Measurements from ENCODE around the gene AKR1C8.
"Not testable (repeated sequence)": the region's sequence is repeated elsewhere in the genome, so short reads cannot be mapped to it uniquely, and the experiment has no call there.

Gene AKR1C8

GRCh38 chr10:5194431-5194830 lies 9.5 kb upstream of the AKR1C8 start:
- Histone ChIP-seq H3K27ac (no peak overlapping the region), H3K4me3 (no peak overlapping the region)
- TF ChIP-seq, protein P1, sequence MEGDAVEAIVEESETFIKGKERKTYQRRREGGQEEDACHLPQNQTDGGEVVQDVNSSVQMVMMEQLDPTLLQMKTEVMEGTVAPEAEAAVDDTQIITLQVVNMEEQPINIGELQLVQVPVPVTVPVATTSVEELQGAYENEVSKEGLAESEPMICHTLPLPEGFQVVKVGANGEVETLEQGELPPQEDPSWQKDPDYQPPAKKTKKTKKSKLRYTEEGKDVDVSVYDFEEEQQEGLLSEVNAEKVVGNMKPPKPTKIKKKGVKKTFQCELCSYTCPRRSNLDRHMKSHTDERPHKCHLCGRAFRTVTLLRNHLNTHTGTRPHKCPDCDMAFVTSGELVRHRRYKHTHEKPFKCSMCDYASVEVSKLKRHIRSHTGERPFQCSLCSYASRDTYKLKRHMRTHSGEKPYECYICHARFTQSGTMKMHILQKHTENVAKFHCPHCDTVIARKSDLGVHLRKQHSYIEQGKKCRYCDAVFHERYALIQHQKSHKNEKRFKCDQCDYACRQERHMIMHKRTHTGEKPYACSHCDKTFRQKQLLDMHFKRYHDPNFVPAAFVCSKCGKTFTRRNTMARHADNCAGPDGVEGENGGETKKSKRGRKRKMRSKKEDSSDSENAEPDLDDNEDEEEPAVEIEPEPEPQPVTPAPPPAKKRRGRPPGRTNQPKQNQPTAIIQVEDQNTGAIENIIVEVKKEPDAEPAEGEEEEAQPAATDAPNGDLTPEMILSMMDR (IDR thresholded peaks at IDR 0.05) = no peak
- no peak for DNase-seq (ENCODE audit: low spot score)

DNA sequence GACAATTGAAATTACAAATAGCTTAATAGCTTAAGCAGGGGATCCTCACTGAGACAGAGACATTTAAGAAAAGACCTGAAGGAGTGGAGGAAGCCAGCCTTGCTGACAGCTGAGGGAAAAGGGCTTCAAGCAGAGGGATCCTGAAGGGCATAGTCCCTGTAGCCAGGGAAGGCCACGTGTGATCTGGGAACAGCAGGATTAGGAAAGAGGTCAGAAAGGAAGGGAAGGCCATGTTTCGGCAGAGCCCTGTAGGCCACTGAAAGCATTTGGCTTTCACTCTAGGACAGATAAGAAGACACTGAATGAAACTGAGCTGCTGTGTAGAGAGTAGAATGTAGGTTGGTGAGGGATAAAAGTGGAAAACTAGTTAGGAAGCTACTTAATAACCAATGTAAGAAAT lies 3.4 kb upstream of the AKR1C8 start:
- no peak overlapping the region for H3K27ac ChIP-seq
- no peak overlapping the region for H3K4me3 ChIP-seq
- TF ChIP-seq, protein P1 (IDR thresholded peaks at IDR 0.05) = no peak
- DNase-seq (ENCODE audit: low spot score) = no peak

GRCh38 chr10:5187867-5188266 lies 2.9 kb upstream of the AKR1C8 start:
- Histone ChIP-seq H3K27ac (no peak overlapping the region), H3K4me3 (no peak overlapping the region)
- DNase-seq (ENCODE audit: low spot score) = no peak
- TF ChIP-seq, protein P1 (IDR thresholded peaks at IDR 0.05) = no peak

- no peak overlapping the region for H3K27ac ChIP-seq
- no peak for DNase-seq (ENCODE audit: low spot score)
- TF ChIP-seq, protein P1 (IDR thresholded peaks at IDR 0.05) = no peak
- H3K4me3 ChIP-seq = no peak overlapping the region
Observed at GRCh38 chr10:5183923-5184322, 1.0 kb downstream of the AKR1C8 start.

DNA sequence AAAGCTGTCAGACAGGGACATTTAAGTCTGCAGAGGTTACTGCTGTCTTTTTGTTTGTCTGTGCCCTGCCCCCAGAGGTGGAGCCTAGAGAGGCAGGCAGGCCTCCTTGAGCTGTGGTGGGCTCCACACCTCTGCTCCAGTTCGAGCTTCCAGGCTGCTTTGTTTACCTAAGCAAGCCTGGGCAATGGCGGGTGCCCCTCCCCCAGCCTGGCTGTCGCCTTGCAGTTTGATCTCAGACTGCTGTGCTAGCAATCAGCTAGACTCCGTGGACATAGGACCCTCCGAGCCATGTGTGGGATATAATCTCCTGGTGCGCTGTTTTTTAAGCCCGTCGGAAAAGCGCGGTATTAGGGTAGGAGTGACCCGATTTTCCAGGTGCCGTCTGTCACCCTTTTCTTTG lies 4.4 kb downstream of the AKR1C8 start:
- H3K4me3 ChIP-seq; H3K27ac ChIP-seq; DNase-seq (ENCODE audit: low spot score): not testable (repeated sequence)

DNA sequence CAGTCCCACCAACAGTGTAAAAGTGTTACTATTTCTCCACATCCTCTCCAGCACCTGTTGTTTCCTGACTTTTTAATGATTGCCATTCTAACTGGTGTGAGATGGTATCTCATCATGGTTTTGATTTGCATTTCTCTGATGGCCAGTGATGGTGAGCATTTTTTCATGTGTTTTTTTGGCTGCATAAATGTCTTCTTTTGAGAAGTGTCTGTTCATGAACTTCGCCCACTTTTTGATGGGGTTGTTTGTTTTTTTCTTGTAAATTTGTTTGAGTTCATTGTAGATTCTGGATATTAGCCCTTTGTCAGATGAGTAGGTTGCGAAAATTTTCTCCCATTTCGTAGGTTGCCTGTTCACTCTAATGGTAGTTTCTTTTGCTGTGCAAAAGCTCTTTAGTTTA lies 9.4 kb downstream of the AKR1C8 start:
- not testable (repeated sequence) for H3K4me3 ChIP-seq; DNase-seq (ENCODE audit: low spot score)

DNA sequence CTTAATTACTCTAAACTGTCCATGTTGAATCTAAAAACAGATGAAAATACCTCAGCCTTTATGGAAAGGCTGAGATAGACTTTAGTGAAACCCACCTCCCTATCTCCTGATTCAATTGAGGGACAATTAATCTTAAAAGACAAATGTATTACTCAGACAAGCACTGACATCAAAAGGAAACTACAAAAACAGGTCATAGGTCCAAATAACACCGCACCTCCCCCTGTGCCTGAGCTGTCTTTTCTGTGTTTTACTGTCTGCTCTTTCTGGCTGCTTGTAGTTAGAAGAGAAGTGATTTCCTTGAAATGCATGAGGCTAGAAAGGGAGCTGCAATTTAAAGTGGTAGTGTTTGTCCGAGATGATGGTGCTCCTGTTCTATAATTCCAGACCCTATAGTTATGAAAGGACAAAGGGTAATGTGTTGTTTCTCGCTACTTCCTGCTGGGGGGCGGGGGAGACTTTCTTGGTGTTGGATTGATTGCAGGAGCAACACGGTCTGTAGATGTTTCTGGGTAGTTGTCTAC lies 16.0 kb downstream of the AKR1C8 start:
- TF ChIP-seq, protein P1 (IDR thresholded peaks at IDR 0.05) = no peak
- H3K4me3 ChIP-seq = no peak overlapping the region

More for the DNA sequence above, 9.4 kb downstream of the AKR1C8 start:
- H3K27ac ChIP-seq = not testable (repeated sequence)

GRCh38 chr10:5165738-5166137 lies 19.2 kb downstream of the AKR1C8 start:
- Histone ChIP-seq H3K4me3 (no peak overlapping the region), H3K27ac (no peak overlapping the region)
- DNase-seq (ENCODE audit: low spot score) = no peak
- TF ChIP-seq, protein P1 (IDR thresholded peaks at IDR 0.05) = no peak

More for the DNA sequence above, 16.0 kb downstream of the AKR1C8 start:
- H3K27ac ChIP-seq = no peak overlapping the region
- DNase-seq (ENCODE audit: low spot score) = no peak
